ENCODE results near the gene CIBAR2.

DNA sequence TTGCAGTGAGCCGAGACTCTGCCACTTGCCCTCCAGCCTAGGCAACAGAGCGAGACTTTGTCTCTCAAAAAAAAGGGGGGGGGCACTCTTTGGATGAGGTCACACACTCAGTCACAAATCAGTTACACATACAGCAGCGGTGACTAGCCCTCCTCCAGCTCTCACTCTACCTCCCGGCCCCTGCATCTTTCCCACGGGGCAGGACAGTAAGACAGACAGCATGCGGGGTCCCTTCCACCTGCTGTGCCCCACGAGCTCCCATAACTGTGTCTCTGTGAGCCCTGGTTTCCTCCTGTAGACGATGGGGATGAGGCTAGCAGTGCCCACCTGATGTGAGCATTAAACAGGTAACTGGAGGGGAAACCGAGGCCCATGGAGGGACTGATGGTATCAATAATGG, 5.2 kb downstream of the CIBAR2 start:
- TF ChIP-seq, protein P1, sequence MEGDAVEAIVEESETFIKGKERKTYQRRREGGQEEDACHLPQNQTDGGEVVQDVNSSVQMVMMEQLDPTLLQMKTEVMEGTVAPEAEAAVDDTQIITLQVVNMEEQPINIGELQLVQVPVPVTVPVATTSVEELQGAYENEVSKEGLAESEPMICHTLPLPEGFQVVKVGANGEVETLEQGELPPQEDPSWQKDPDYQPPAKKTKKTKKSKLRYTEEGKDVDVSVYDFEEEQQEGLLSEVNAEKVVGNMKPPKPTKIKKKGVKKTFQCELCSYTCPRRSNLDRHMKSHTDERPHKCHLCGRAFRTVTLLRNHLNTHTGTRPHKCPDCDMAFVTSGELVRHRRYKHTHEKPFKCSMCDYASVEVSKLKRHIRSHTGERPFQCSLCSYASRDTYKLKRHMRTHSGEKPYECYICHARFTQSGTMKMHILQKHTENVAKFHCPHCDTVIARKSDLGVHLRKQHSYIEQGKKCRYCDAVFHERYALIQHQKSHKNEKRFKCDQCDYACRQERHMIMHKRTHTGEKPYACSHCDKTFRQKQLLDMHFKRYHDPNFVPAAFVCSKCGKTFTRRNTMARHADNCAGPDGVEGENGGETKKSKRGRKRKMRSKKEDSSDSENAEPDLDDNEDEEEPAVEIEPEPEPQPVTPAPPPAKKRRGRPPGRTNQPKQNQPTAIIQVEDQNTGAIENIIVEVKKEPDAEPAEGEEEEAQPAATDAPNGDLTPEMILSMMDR (IDR thresholded peaks at IDR 0.05; ENCODE audit: poor library complexity) = no peak
- no peak for TF ChIP-seq EZH2 (IDR thresholded peaks at IDR 0.05; ENCODE audit: borderline replicate concordance)
- no peak for TF ChIP-seq EZH2phosphoT487 (IDR thresholded peaks at IDR 0.05; ENCODE audit: low read depth, severe bottlenecking, unreplicated experiment)

Measured in hepatocyte (in vitro differentiated cells).